Endometrium (tissue), 2 donors: ENCODE data around the gene COP1.
A peak's percentile ranks its signal among the peaks of the same experiment; 100 is the strongest.
"Not testable (repeated sequence)": the region's sequence is repeated elsewhere in the genome, so short reads cannot be mapped to it uniquely, and the experiment has no call there.

ENCODE experiments used
- FAIRE-seq: peaks from 2 replicates; lab custom pipeline; 2012; peaks lifted over from hg19 to GRCh38; lab: Jason Lieb, UNC
- donor health status: control.
- donor health status: control.

The COP1 gene

DNA sequence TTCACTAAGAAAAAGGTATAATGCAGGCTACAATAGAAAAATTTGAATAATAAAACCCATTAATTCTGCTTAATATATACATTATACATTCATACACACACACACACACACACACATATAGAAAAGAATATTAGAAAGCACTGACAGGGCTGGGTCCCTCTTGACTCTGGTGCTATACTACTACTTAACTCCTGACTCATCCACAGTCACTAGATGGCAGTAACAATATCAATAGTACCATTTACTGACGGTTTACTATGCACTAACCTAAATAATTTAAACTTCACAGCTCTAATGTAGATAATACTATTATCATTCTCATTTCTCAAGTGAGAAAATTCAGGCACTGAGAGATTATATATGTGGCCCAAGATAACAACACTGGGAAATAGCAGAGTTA, 87.5 kb downstream of the COP1 start:
- FAIRE-seq = no peak

DNA sequence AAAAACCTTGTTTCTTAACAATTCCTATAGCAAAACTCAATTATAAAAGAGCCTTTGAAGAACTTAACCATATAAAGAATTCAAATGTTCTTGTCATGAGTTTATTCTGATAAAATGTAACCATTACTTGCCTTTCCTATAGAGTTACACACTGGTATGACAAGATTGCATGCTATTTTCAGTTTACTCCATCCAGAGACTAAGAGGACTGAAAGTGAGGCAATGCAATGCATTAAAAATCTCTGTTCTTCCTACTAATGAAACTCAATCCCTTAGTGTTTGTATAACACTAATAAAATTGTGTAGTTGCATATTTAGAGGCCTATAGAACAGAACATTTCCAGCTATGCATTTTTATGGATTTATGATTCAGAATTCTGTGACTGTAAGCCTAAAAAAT, 88.1 kb downstream of the COP1 start:
- no peak for FAIRE-seq

DNA sequence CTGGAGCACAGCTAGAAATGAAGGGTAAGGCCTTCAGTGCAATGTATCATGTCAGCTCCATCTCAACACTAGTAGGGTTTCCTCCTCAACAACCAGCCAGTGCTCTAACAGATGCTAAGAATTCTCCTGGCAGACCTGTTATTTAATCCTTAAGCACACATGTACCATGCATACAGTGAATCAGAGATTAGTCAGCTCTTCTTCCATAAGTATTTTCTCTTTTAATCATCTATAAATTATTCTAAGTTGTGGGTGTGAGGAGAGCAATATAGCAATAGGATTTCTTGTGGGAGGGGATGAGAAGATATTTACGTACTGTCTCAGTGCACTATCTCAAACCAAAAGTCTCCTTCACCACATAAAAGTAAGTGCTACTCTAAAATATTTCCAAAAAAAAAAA, 95.3 kb downstream of the COP1 start:
- FAIRE-seq = no peak

DNA sequence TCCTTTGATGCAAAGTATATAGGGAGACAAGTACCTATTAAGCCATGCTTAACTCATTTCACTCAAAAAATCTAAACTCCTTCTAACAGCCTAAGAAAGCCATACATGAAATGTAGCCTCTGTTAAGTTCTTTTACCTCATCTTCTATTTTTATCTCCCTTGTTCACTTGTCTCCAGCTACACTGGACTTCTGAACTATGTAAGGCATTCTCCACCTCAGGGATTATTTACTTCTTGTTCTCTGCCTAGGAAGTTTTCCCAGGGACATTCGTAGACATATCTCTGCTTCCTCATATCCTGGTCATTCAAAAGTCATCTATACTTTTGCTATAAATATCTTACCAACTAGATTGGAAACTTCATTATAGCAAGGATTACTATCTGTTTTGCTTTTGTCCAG, 96.9 kb downstream of the COP1 start:
- no peak for FAIRE-seq

DNA sequence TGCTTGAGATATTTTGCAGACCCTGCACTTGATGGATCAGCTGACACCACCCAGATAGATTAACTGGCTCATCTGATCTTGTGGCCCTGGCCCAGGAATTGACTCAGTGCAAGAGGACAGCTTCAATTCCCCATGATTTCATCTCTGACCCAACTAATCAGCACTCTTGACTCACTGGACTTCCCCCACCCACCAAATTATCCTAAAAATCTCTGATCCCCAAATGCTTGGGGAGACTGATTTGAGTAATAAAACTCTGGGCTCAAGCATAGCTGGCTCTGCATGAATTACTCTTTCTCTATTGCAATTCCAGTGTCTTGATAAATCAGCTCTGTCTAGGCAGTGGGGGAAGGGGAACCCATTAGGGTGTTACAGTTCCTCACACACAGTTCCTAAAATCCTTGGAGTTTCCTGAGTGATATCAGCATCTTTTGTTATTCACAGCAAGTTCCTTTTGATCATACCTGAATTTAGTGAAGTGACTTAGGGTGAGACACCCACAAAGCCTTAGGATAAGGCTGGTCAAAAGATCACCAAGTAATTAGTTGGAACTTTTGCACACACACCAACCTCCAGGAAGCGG, 104.2 kb downstream of the COP1 start:
- FAIRE-seq = no peak

DNA sequence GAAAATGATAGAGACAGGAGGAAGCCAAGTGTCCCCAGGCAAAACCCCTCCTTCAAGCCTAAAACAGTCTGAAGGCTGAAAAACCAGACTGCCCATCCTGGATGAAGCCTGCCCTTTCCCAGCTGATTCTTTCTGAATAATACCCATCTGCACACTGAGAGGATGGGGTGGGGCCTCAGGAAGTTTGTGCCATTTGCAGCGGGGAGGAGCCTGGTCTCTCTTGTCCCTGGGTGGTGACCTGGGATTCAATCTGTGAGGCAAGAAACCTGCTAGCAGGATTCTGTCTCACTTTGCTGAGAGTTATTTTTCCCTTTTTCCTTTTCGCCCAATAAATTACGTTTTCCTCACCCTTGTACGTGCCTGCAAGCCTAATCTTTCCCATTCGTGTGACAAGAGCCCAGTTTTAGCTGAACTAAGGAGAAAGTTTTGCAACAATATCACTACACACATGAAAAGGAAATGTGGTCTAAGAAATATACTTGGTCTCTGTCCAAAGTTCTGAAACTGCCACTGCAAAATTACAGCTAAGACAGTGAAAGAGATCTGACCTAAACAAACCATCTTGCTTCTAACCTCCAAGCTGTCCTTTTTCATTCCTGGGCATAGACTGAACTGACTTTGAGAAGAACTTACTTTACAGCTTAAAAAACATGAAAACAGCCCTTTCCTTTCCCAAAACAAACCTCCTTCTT, 105.0 kb downstream of the COP1 start:
- FAIRE-seq = peak; percentile 48

DNA sequence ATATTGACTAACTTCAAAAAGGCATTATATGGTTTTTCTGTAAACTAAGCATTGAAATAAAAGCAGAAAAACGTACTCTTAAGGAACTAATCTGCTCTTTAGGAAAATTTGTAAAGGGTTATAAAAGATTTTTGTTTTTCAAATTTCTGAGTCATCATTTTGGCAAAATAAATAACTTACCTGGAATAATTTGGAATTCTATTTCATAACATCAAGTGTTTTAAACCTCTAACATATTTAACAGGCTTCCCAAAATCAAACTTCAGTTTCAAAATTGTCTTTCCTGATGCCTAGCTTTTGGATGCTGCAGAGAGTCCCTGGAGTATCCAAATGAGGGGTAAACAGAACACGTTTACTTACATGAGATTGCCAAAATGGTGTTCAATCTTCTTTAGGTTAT, 108.5 kb downstream of the COP1 start:
- FAIRE-seq = no peak

DNA sequence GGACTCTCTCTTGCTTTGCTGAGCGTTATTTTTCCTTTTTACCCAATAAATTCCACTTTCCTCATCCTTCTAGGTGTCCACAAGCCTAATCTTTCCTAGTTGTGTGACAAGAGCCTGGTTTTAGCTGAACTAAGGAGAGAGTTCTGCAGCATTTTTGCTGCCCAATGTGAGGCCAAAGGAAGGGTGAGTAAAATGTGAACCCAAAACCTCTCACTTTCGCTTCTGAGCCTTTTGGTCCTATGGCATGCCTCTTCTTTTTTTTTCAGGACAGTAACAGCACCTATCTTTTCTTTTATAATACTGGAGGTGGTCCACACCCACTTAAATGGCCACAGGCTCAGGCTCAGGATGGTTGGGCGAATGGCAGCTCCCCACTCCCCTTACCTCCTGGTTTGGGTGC, 111.1 kb downstream of the COP1 start:
- no peak for FAIRE-seq

DNA sequence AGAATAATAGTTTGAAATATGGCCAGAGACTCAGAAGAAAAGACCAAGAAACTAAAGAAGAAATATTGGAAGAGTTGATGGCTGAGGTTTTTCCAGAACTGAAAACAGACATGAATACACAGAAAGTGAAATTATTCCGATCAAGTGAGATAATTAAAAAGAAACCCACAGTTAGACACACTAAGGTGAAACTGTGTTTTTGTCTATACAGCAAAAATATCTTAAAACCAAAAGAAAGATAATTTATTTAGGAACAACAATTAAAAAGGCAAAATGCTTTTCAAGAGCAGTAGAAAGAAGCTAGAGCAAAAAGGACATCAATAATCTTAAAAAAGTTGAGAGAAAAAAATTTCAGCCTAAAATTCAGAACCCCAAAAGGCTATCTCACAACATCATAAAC, 116.3 kb downstream of the COP1 start:
- no peak for FAIRE-seq

DNA sequence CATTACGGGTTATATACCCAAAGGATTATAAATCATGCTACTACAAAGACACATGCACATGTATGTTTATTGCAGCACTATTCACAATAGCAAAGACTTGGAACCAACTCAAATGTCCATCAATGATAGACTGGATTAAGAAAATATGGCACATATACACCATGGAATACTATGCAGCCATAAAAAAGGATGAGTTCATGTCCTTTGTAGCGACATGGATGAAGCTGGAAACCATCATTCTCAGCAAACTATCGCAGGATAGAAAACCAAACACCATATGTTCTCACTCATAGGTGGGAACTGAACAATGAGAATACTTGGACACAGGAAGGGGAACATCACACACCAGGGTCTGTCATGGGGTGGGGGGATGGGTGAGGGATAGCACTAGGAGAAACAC, 119.3 kb downstream of the COP1 start:
- not testable (repeated sequence) for FAIRE-seq

DNA sequence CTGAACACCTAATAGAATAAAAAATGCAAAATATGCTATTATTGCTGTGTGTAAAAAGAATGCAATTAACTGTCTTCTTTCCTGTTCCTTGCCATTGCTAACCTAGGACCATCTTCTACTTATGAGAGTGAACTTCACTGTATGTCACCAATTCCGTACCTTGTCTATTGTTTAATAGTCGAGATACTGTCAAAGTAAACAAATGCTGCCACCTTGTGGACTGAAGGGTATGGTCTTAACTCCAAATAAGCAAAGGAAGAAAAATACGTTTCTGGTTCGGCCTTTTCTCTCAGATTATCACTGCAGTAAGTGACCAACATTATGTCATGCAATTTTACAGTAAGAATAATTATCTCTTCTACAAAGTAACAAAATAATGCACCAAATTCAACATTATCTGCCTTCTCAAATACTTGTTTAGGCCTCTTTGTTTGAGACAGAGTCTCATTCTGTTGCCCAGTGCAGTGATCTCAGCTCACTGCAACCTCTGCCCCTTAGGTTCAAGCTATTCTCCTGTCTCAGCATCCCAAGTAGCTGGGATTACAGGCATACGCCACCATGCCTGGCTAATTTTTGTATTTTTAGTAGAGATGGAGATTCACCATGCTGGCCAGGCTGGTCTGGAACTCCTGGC, 133.4 kb downstream of the COP1 start:
- FAIRE-seq = peak; percentile 86

DNA sequence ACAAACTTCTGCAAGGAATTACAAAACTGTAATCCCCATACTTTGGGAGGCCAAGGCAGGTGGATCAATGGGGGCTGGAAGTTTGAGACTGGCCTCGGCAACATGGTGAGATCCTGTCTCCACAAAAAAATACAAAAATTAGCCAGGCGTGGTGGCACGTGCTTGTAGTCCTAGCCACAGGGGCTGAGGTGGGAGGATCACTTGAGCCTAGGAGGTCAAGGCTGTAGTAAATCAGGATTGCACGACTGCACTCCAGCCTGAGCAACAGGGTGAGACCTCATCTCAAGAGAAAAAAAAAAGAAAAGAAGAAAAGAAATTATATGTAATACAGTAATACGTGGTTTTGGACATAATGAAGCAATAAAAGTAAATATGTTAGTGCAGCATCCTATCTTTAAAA, 138.2 kb downstream of the COP1 start:
- no peak for FAIRE-seq

DNA sequence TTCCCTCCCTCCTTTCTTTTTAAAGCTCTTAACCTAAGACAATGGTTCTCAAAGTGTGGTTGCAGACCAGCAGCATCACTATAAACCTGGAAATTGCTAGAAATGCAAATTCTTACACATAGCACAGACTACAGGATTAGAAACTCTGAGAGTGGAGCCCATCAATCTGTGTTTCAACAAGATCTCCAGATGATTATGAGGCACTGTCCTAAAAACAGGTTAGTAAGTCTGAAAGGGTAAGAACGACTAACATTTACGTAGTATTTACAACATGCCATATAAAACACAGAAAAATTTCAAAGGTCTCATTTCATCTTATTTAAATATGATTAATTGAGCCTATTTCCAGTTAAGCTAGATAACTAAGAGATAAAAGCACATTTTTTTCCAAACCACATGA, 138.8 kb downstream of the COP1 start:
- no peak for FAIRE-seq

DNA sequence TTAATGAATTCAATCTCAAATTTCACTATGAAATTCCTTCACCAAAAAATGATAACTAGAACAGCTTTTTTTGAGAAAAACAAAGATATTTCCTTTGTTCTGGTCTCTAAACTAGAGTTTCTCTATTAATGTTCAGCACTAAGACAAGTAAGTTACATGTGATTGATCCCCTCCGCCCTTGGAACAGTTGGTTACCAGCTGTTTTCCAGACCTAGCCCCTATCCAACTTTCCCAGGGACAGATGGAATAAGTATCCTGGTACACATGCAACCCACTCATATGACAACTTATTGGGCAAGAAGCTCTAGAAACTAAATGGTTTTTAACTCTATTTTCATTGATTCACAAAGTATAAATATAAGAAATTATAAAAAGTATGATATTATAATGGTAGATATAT, 140.4 kb downstream of the COP1 start:
- FAIRE-seq = no peak

DNA sequence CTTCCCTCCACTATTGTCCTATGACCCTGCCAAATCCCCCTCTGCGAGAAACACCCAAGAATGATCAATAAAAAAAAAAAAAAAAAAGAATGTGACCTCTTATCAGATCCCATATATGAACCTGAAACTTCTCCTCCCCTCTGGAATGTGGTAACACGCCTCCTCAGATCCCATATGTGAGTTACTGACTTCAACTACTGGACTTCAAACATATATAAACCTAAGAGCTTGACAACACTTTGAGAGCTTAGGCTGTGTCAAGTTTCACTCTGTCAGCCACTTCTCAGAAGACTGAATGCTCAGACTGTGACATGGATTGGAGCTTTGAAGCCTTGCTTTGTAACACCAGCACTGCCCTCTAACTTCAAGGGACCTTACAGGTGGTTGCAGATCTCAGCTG, 148.4 kb downstream of the COP1 start:
- FAIRE-seq = no peak

DNA sequence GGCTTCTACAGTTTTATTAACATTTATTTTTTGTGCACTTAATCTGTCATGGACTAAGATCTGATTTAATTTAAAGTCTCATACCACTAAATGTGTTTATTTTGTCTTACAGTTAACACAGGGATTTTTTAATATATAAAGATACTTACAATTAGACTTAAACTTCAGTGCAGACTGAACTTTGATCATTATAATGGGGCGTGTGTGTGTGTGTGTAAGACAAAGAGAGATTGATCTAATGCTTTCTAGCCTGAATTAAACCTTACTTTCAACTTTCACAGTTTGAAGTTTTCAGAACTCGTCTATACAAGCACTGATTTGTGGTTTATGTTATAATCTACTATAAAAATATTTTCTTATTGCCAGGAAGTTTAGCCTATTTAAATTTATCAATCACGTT, 150.8 kb downstream of the COP1 start:
- no peak for FAIRE-seq

DNA sequence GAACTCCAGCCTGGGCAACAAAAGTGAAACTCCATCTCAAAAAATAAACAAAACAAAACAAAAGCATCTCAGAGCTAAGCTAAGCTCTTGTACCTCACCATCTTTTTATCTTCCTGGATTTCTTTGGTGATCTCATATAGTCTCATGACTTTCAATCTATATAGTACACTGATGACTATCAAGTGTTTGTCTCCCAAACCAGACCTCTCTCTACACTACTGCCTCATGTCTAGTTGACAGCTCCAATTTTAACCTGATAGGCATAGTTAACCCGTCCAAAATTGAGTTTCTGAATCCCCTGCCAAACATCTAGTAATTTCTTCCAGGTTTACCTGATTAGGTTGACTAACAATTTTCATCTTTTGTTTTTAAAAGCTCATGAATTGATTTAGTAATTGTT, 151.7 kb downstream of the COP1 start:
- FAIRE-seq = no peak

DNA sequence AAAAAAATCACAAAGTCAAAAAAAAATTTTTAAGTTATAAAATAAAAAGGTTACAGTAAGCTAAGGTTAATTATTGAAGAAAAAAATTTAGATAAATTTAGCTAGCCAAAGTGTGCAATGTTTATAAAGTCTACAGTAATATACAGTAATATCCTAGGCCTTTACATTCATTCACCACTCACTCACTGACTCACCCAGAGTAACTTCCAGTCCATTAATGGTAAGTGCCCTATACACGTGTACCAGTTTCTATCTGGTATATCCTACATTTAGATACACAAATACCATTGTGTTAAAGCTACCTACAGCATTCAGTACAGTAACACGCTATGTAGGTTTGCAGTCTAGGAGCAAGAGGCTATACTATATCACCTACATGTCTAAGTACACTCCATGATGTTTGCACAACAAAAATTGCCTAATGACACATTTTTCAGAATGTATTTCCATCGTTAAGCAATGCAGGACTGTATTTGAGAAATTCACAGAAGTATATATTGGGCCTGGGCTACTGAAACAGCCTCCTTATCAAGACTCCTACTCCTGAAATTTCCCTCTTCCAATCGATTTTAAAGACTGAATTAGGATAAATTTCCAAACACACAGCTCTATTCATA, 155.1 kb downstream of the COP1 start:
- FAIRE-seq = no peak

DNA sequence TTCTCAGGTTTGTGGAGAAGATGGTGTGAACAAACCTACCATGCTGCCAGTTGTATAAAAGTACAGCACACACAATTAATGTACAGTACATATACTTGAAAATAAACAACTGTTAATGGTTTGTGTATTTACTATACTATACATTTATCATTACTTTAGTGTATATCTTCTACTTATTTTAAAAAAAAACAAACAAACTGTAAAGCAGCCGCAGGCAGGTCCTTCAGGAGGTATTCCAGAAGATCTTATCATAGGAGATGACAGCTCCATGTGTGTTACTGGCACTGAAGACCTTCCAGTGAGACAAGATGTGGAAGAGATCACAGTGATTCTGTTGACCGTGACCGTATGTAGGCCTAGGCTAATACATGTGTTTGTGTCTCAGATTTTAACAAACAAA, 155.7 kb downstream of the COP1 start:
- no peak for FAIRE-seq

DNA sequence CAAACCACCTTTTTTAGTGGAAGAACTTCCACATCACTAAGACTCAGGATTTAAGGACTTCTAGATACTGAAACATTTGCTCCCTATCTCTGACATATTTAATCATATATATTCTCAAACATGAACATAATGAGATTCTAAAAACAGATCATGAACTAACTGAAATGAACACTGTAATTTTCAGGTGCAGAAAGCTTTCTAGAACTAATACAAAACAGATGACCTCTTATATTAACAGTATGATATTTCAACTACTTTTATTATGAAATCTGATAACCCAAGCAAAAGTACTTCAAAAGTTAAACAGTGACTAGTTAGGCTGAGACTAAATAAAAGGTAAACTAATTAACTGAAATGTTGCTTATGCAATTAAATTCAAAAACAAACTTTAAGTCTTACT, 157.5 kb downstream of the COP1 start:
- no peak for FAIRE-seq

DNA sequence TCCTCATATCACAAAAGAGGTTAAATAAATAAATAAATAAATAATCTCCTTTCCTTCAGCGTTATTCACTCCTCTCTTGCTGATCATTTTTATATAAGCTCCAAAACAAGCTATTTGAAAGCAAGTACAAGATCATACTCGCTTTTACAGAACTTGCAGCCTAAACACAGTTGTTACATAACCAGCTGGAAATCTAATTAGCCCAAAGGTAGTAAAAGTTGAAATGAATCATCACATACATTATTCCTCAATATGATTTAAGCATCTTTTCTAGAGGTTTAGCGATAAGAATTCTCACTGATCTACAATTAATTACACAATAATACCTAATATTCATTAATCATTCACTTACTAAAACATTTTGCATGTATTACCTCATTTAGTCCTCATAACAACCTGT, 160.2 kb downstream of the COP1 start:
- no peak for FAIRE-seq

DNA sequence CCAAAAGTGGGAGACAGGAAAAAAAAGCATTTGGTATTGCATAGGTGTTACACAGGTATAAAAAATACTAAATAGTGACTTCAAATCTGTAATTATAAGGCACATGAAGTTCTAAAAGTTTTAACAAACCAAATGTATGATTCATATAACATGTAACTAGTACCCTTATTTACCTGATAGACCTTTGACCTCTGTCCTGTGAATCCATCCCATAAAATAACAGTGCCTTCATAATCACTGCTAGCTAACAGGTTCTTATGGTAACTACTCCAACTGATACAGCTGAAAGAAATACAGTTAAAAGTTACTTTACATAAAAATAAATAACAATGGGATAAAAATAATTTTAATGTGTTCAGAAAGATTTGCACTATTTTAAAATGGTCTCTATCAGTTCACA, 163.5 kb downstream of the COP1 start:
- no peak for FAIRE-seq

DNA sequence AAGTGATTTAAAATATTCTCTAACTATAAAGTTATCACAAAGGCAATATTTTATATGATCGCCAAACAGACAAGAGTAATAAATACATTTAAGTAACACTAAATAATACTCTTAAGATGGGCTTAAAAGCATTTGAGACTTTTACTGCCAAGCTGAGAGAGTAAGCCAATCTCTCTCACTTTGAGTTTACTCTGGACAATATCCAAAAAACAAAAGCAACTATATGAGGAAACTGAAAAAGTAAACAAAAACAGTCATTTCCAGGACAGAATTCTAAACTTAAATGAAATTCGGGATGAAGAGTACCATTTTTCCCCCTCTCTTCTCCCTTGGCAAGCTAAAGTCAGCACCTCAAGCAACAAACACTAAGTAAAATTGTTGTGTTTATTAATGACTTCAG, 173.2 kb downstream of the COP1 start:
- FAIRE-seq = peak; percentile 86

DNA sequence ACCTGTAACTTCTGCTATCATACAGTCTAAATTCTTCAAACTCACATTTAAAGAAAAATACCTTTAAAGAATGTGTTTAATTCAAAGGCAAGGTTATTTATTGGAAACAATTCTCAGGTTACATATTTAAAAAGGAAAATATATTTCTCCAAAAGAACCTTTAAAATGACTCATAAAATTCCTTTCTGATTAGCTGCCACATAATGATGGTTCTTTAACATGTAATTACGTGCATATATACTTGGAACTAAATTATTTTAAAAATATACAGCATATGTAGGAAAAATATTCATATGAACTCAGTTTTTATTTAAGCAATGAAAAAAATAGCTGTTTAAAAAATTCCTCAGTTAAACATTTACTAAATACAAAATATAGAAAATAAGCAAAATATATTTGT, 173.6 kb downstream of the COP1 start:
- FAIRE-seq = no peak
